ENCODE data around the gene ELMO1. TPM values are rescaled to one million over a fixed set of nuclear protein-coding genes. Genes with fewer than 3 reads are reported as not detected.

ELMO1 gene
- total RNA-seq, 6 donors from 2014 or later, result 51.4 to 204 (median 73.7) TPM

GRCh38 chr7:37033141-37033540 lies 415.5 kb downstream of the ELMO1 start:
- ATAC-seq (ENCODE audit: low FRiP score in 2 of 2), result no peak
- TF ChIP-seq EP300 (IDR thresholded peaks at IDR 0.05), result no peak
- TF ChIP-seq POLR2AphosphoS5 (IDR thresholded peaks at IDR 0.05), result no peak
- no peak for TF ChIP-seq POLR2A (IDR thresholded peaks at IDR 0.05)
- TF ChIP-seq CTCF (IDR thresholded peaks at IDR 0.05), result no peak
- peaks cover 11 to 24% (median 21%) of the 10 kb centered on the region in 4 donors for H3K4me1 ChIP-seq
- no peak overlapping the region for H3K4me3 ChIP-seq
- 94 to 98% methylated on average over 8 of the region's 8 CpGs for WGBS, 2 donors
- peaks cover 0 to 3% (median 0%) of the 10 kb centered on the region in 4 donors for H3K9me3 ChIP-seq
- H3K27me3 ChIP-seq, result no peaks in the 10 kb centered on the region
- DNase-seq, result no peak
- no peak overlapping the region for H3K27ac ChIP-seq
- no peaks in the 10 kb centered on the region for H3K36me3 ChIP-seq

- no peak for DNase-seq
- whole genome bisulfite sequencing, 2 donors, result 90 to 100% methylated on average over 3 to 4 of the region's 4 CpGs
- TF ChIP-seq POLR2A (IDR thresholded peaks at IDR 0.05), result no peak
- no peak for TF ChIP-seq CTCF (IDR thresholded peaks at IDR 0.05)
- no peak for TF ChIP-seq EP300 (IDR thresholded peaks at IDR 0.05)
- no peak for TF ChIP-seq POLR2AphosphoS5 (IDR thresholded peaks at IDR 0.05)
- Histone ChIP-seq H3K4me3 (no peak overlapping the region), H3K27me3 (no peaks in the 10 kb centered on the region), H3K36me3 (no peaks in the 10 kb centered on the region), H3K9me3 (no peaks in the 10 kb centered on the region), H3K4me1 (peaks cover 11 to 24% (median 21%) of the 10 kb centered on the region in 4 donors), H3K27ac (peak overlapping the region; percentile 41 to 80 (median 67))
- peak in 1 of 2 donors; percentile 33 for ATAC-seq (ENCODE audit: low FRiP score in 2 of 2)
Observed at GRCh38 chr7:37032258-37032601, 416.4 kb downstream of the ELMO1 start.

GRCh38 chr7:37031571-37032257 lies 416.9 kb downstream of the ELMO1 start:
- H3K27ac ChIP-seq, result peak overlapping the region; percentile 41 to 80 (median 67)
- ATAC-seq (ENCODE audit: low FRiP score in 2 of 2) (peak; percentile 96 to 97), DNase-seq (peak in 1 of 2 donors; percentile 89)
- H3K4me3 ChIP-seq, result no peak overlapping the region
- TF ChIP-seq POLR2A (IDR thresholded peaks at IDR 0.05) (no peak), CTCF (IDR thresholded peaks at IDR 0.05) (no peak), POLR2AphosphoS5 (IDR thresholded peaks at IDR 0.05) (peak; percentile 75 to 82), EP300 (IDR thresholded peaks at IDR 0.05) (peak in 2 of 4 donors; percentile 41 to 89)
- H3K36me3 ChIP-seq, result no peaks in the 10 kb centered on the region
- no peaks in the 10 kb centered on the region for H3K9me3 ChIP-seq
- 26 to 32% methylated on average over 9 of the region's 9 CpGs for WGBS, 2 donors
- H3K4me1 ChIP-seq, result peaks cover 11 to 24% (median 21%) of the 10 kb centered on the region in 4 donors
- no peaks in the 10 kb centered on the region for H3K27me3 ChIP-seq

GRCh38 chr7:37028909-37029440 lies 419.7 kb downstream of the ELMO1 start:
- Histone ChIP-seq H3K9me3 (no peaks in the 10 kb centered on the region), H3K4me3 (no peak overlapping the region), H3K36me3 (no peaks in the 10 kb centered on the region), H3K4me1 (peaks cover 11 to 24% (median 21%) of the 10 kb centered on the region in 4 donors), H3K27me3 (no peaks in the 10 kb centered on the region), H3K27ac (no peak overlapping the region)
- no peak for TF ChIP-seq POLR2AphosphoS5 (IDR thresholded peaks at IDR 0.05)
- no peak for TF ChIP-seq EP300 (IDR thresholded peaks at IDR 0.05)
- no peak for TF ChIP-seq POLR2A (IDR thresholded peaks at IDR 0.05)
- no peak for TF ChIP-seq CTCF (IDR thresholded peaks at IDR 0.05)
- no peak for ATAC-seq (ENCODE audit: low FRiP score in 2 of 2)
- WGBS, 2 donors, result 90 to 91% methylated on average over 5 of the region's 5 CpGs
- DNase-seq, result no peak
